Upper lobe of left lung (tissue), 4 donors: Measurements from ENCODE around the gene SLC25A44.

Source experiments
- CTCF ChIP-seq, 6 experiments: fragments of 450-650 bp in 4 of 6; fragments of 200-600 bp in 2 of 6; sonication (generic) in 2 of 6; IDR thresholded peaks; one replicate each; pipeline ENCODE4 v1.5.1; 2016 to 2019; ENCODE audit warnings: antibody characterized with exemption in 6 of 6
- POLR2A ChIP-seq, 4 donors: fragments of 450-650 bp; IDR thresholded peaks; one replicate each; pipeline ENCODE4 v1.5.1; 2016 to 2017; ENCODE audit warnings: antibody characterized with exemption in 4 of 4, mild to moderate bottlenecking in 2 of 4
- POLR2AphosphoS5 ChIP-seq, 2 donors: sonication (generic); formaldehyde crosslinking; IDR thresholded peaks; one replicate each; pipeline ENCODE4 v1.5.1; 2017; ENCODE audit warnings: antibody characterized with exemption in 2 of 2

- TF ChIP-seq POLR2AphosphoS5 (IDR thresholded peaks at IDR 0.05) (no peak), CTCF (IDR thresholded peaks at IDR 0.05) (no peak), POLR2A (IDR thresholded peaks at IDR 0.05) (no peak)
Observed at GRCh38 chr1:156176610-156177210, 17.2 kb upstream of the SLC25A44 start.
